OCI-LY3 (cell line): ENCODE data around the gene KCNQ1.

Experiments
- H2AFZ ChIP-seq: fragments of 200-600, 300-600 bp; shearing (Covaris generic); 2 replicates; pipeline ENCODE4 v1.6.0; 2014; ENCODE audit warnings: antibody characterized with exemption, low read depth, low read length
- H3K27ac ChIP-seq: fragments of 200-600, 300-600 bp; sonication (generic); 2 replicates; pipeline ENCODE4 v1.5.1; 2014; ENCODE audit warnings: mild to moderate bottlenecking, low read length, moderate library complexity, mixed read lengths
- H3K27me3 ChIP-seq: fragments of 200-600, 300-600 bp; sonication (generic); 2 replicates; pipeline ENCODE4 v1.6.1; 2014; ENCODE audit warnings: low read depth, low read length, mixed read lengths
- H3K36me3 ChIP-seq: fragments of 200-600, 300-600 bp; sonication (generic); replicated peaks from 2 replicates; pipeline ENCODE3; 2014; ENCODE audit warnings: low read depth, low read length, mixed read lengths
- H3K4me1 ChIP-seq: fragments of 300-600, 200-600 bp; sonication (generic); 2 replicates; pipeline ENCODE4 v1.6.1; 2014; ENCODE audit warnings: low read length, mixed read lengths
- H3K4me2 ChIP-seq: fragments of 200-600, 300-600 bp; sonication (generic); 2 replicates; pipeline ENCODE4 v1.6.1; 2014; ENCODE audit warnings: low read length, mixed read lengths
- H3K4me3 ChIP-seq: fragments of 300-600, 200-600 bp; sonication (generic); 2 replicates; pipeline ENCODE4 v1.5.1; 2014; ENCODE audit warnings: antibody characterized with exemption, mild to moderate bottlenecking, low read length, moderate library complexity
- H3K79me2 ChIP-seq: fragments of 300-600, 200-600 bp; shearing (Covaris generic); 2 replicates; pipeline ENCODE4 v1.6.1; 2014; ENCODE audit warnings: mild to moderate bottlenecking, low read length, mixed read lengths
- H3K9ac ChIP-seq: fragments of 300-600, 200-600 bp; shearing (Covaris generic); 2 replicates; pipeline ENCODE4 v1.6.0; 2014; ENCODE audit warnings: mild to moderate bottlenecking, low read length, moderate library complexity
- H3K9me3 ChIP-seq: fragments of 200-600, 300-600 bp; shearing (Covaris generic); 2 replicates; pipeline ENCODE4 v1.6.1; 2014; ENCODE audit warnings: low read length, mixed read lengths; ENCODE audit not compliant: insufficient read depth
- H4K20me1 ChIP-seq: fragments of 200-600, 300-600 bp; sonication (generic); 2 replicates; pipeline ENCODE4 v1.6.1; 2016; ENCODE audit warnings: low read length, mixed read lengths; ENCODE audit not compliant: insufficient read depth
- CTCF ChIP-seq: fragments of 200-600, 300-600 bp; sonication (generic); IDR thresholded peaks from 2 replicates; pipeline ENCODE4 v1.5.1; 2014; ENCODE audit warnings: antibody characterized with exemption, low read length, low read depth
- EZH2phosphoT487 ChIP-seq: fragments of 200-600 bp; shearing (Covaris generic); IDR thresholded peaks from 2 replicates; pipeline ENCODE4 v1.6.1; 2018; ENCODE audit warnings: antibody characterized with exemption, mixed run types, low read depth

The KCNQ1 gene

GRCh38 chr11:2446590-2447252 lies 1.9 kb downstream of the KCNQ1 start:
- Histone ChIP-seq H2AFZ (0 out of 2 replicates have a peak overlapping the region, but pooled peaks have one; percentile 25), H3K27ac (no peak overlapping the region), H3K4me3 (no peak overlapping the region), H3K4me2 (peak overlapping the region; percentile 24; the same call in 1 of the 2 replicates), H3K79me2 (no peaks in the 10 kb centered on the region), H3K27me3 (0 out of 2 replicates have a peak, but pooled peaks cover 5% of the 10 kb centered on the region), H4K20me1 (no peaks in the 10 kb centered on the region), H3K9me3 (no peaks in the 10 kb centered on the region), H3K4me1 (no peaks in the 10 kb centered on the region), H3K36me3 (no peaks in the 10 kb centered on the region), H3K9ac (no peak overlapping the region)
- TF ChIP-seq CTCF (no peak), EZH2phosphoT487 (no peak)

GRCh38 chr11:2447253-2447950 lies 2.6 kb downstream of the KCNQ1 start:
- TF ChIP-seq EZH2phosphoT487 (no peak), CTCF (no peak)
- 0 out of 2 replicates have a peak overlapping the region, but pooled peaks have one; percentile 25 for H2AFZ ChIP-seq
- H3K9me3 ChIP-seq = no peaks in the 10 kb centered on the region
- H3K36me3 ChIP-seq = no peaks in the 10 kb centered on the region
- H3K4me2 ChIP-seq = no peak overlapping the region
- H3K4me3 ChIP-seq = no peak overlapping the region
- no peak overlapping the region for H3K9ac ChIP-seq
- H3K27ac ChIP-seq = no peak overlapping the region
- no peaks in the 10 kb centered on the region for H3K79me2 ChIP-seq
- H4K20me1 ChIP-seq = no peaks in the 10 kb centered on the region
- H3K4me1 ChIP-seq = no peaks in the 10 kb centered on the region
- 0 out of 2 replicates have a peak, but pooled peaks cover 4% of the 10 kb centered on the region for H3K27me3 ChIP-seq

GRCh38 chr11:2447951-2448650 lies 3.3 kb downstream of the KCNQ1 start:
- Histone ChIP-seq H3K27ac (no peak overlapping the region), H3K79me2 (no peaks in the 10 kb centered on the region), H3K36me3 (no peaks in the 10 kb centered on the region), H4K20me1 (no peaks in the 10 kb centered on the region), H3K27me3 (no peaks in the 10 kb centered on the region), H3K4me3 (no peak overlapping the region), H3K9ac (no peak overlapping the region), H2AFZ (no peak overlapping the region), H3K4me1 (no peaks in the 10 kb centered on the region), H3K9me3 (no peaks in the 10 kb centered on the region), H3K4me2 (no peak overlapping the region)
- TF ChIP-seq EZH2phosphoT487 (no peak), CTCF (no peak)
